ENCODE data around the gene ACSL1. TPM values are rescaled to one million over a fixed set of nuclear protein-coding genes. Genes with fewer than 3 reads are reported as not detected.

Gene ACSL1
- total and polyA plus RNA-seq, 12 donors, result 6.2 to 113 (median 67.7) TPM

- TF ChIP-seq, protein P1, sequence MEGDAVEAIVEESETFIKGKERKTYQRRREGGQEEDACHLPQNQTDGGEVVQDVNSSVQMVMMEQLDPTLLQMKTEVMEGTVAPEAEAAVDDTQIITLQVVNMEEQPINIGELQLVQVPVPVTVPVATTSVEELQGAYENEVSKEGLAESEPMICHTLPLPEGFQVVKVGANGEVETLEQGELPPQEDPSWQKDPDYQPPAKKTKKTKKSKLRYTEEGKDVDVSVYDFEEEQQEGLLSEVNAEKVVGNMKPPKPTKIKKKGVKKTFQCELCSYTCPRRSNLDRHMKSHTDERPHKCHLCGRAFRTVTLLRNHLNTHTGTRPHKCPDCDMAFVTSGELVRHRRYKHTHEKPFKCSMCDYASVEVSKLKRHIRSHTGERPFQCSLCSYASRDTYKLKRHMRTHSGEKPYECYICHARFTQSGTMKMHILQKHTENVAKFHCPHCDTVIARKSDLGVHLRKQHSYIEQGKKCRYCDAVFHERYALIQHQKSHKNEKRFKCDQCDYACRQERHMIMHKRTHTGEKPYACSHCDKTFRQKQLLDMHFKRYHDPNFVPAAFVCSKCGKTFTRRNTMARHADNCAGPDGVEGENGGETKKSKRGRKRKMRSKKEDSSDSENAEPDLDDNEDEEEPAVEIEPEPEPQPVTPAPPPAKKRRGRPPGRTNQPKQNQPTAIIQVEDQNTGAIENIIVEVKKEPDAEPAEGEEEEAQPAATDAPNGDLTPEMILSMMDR (IDR thresholded peaks at IDR 0.05), result no peak
- TF ChIP-seq POLR2A (IDR thresholded peaks at IDR 0.05), result no peak
- no peak overlapping the region for H3K27ac ChIP-seq
- no peak overlapping the region for H3K4me3 ChIP-seq
- no peaks in the 10 kb centered on the region for H3K27me3 ChIP-seq
- no peak for DNase-seq
- peaks cover 3 to 12% of the 10 kb centered on the region in 2 donors for H3K4me1 ChIP-seq (replicated peaks in 1 of 2)
- no peaks in the 10 kb centered on the region for H3K36me3 ChIP-seq (replicated peaks in 1 of 2)
- H3K9me3 ChIP-seq (replicated peaks in 1 of 3), result no peaks in the 10 kb centered on the region
- intact Hi-C loops (cut with DNase I), result loop anchor here in 1 of 2 donors (5.0 kb wide), 1 partner anchor 85 kb away; the partner anchor contains the start of genes CASP3 and PRIMPOL
- WGBS, 4 donors, result 65 to 70% (median 68%) methylated on average over 4 of the region's 4 CpGs
Observed at GRCh38 chr4:184732126-184732525, 93.6 kb downstream of the ACSL1 start.

GRCh38 chr4:184731056-184731455 is 94.7 kb downstream of the ACSL1 start:
- Histone ChIP-seq H3K27me3 (no peaks in the 10 kb centered on the region), H3K4me3 (no peak overlapping the region), H3K27ac (no peak overlapping the region), H3K36me3 (replicated peaks in 1 of 2) (no peaks in the 10 kb centered on the region), H3K9me3 (replicated peaks in 1 of 3) (no peaks in the 10 kb centered on the region), H3K4me1 (replicated peaks in 1 of 2) (peaks cover 3 to 12% of the 10 kb centered on the region in 2 donors)
- whole genome bisulfite sequencing, 4 donors, result 82 to 88% (median 85%) methylated on average over 6 of the region's 6 CpGs
- intact Hi-C loops (cut with DNase I), result loop anchor here in 1 of 2 donors (5.0 kb wide), 1 partner anchor 84 kb away; the partner anchor contains the start of genes CASP3 and PRIMPOL
- DNase-seq, result no peak
- TF ChIP-seq POLR2A (IDR thresholded peaks at IDR 0.05), result no peak
- TF ChIP-seq, protein P1 (IDR thresholded peaks at IDR 0.05), result no peak

- intact Hi-C loops (cut with DNase I), result loop anchor here in 1 of 2 donors (5.0 kb wide), 1 partner anchor 83 kb away; the partner anchor contains the start of genes CASP3 and PRIMPOL
- no peaks in the 10 kb centered on the region for H3K36me3 ChIP-seq (replicated peaks in 1 of 2)
- TF ChIP-seq, protein P1 (IDR thresholded peaks at IDR 0.05), result no peak
- TF ChIP-seq POLR2A (IDR thresholded peaks at IDR 0.05), result no peak
- H3K4me3 ChIP-seq, result no peak overlapping the region
- H3K9me3 ChIP-seq (replicated peaks in 1 of 3), result no peaks in the 10 kb centered on the region
- WGBS, 4 donors, result 74 to 81% (median 77%) methylated on average over 4 to 5 of the region's 5 CpGs
- no peak overlapping the region for H3K27ac ChIP-seq
- no peak for DNase-seq
- H3K27me3 ChIP-seq, result no peaks in the 10 kb centered on the region
- H3K4me1 ChIP-seq (replicated peaks in 1 of 2), result peaks cover 3 to 12% of the 10 kb centered on the region in 2 donors
Observed at GRCh38 chr4:184729946-184730345, 95.8 kb downstream of the ACSL1 start.

DNA sequence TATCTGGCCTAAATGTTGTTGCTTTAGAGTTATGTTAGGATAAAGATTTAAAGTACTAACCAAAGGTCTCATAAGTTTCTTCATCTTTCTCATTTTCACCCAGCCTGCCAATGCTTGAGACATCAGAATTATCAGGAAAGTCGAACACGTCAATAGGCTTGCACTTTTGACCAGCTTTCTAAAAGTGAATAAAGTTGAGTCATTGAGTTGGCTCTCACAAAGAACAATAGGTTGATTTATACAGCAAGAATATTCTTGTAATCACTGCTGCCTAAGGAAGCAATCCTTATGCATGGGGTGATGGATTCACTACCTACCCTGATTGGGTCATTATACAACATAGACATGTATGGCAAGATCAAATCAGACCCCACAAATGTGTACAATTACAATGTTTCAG is 96.9 kb downstream of the ACSL1 start:
- no peak for TF ChIP-seq POLR2A (IDR thresholded peaks at IDR 0.05)
- TF ChIP-seq, protein P1 (IDR thresholded peaks at IDR 0.05), result no peak
- DNase-seq, result no peak
- peaks cover 3 to 6% of the 10 kb centered on the region in 2 donors for H3K4me1 ChIP-seq (replicated peaks in 1 of 2)
- H3K27me3 ChIP-seq, result no peaks in the 10 kb centered on the region
- WGBS, 4 donors, result 81 to 100% (median 86%) methylated on average over 2 of the region's 2 CpGs
- no peak overlapping the region for H3K27ac ChIP-seq
- H3K9me3 ChIP-seq (replicated peaks in 1 of 3), result no peaks in the 10 kb centered on the region
- no peaks in the 10 kb centered on the region for H3K36me3 ChIP-seq (replicated peaks in 1 of 2)
- intact Hi-C loops (cut with DNase I), result no loop called here
- no peak overlapping the region for H3K4me3 ChIP-seq
